Cardiac muscle cell (in vitro differentiated cells and primary cell): ENCODE results near the gene AGPAT3. TPM values are rescaled to one million over a fixed set of nuclear protein-coding genes. Genes with fewer than 3 reads are reported as not detected.

Experiments
- DNase-seq, 2 donors: peaks; one replicate each; pipeline versions ENCODE4 v3.0.0 to v3.0.0-alpha.2; 2010 to 2017; ENCODE audit warnings: low read depth in 1 of 2, low spot score in 1 of 2
- H3K27ac ChIP-seq: fragments of 200-600 bp; sonication (generic); 2 replicates; pipeline ENCODE4 v1.5.1; 2016
- H3K27me3 ChIP-seq: fragments of 200-600 bp; sonication (generic); 2 replicates; pipeline ENCODE4 v1.6.0; 2016; ENCODE audit warnings: control low read depth
- H3K36me3 ChIP-seq: fragments of 200-600 bp; sonication (generic); 2 replicates; pipeline ENCODE4 v1.5.1; 2016; ENCODE audit warnings: control low read depth
- H3K4me1 ChIP-seq: fragments of 200-600 bp; sonication (generic); 2 replicates; pipeline ENCODE4 v1.8.1; 2017; ENCODE audit warnings: low read depth, mild to moderate bottlenecking, mixed run types
- H3K4me3 ChIP-seq: fragments of 200-600 bp; sonication (generic); 2 replicates; pipeline ENCODE4 v1.5.1; 2016; ENCODE audit warnings: mild to moderate bottlenecking
- H3K9me3 ChIP-seq: fragments of 200-600 bp; sonication (generic); 2 replicates; pipeline ENCODE4 v1.5.1; 2017; ENCODE audit warnings: low read depth, mild to moderate bottlenecking, control low read depth
- polyA plus RNA-seq: library from polyadenylated mRNA; unstranded; fragments of >200 nt; fragmentation: Nextera tagmentation; extraction: Ambion mirVana; gene quantifications from 2 replicates; pipeline ENCODE4 v1.2.1, GENCODE V29; 2016
- total RNA-seq: library from RNA; depleted of rRNA; stranded (reverse); fragments of >200 nt; gene quantifications from 2 replicates; pipeline ENCODE4 v1.2.3, GENCODE V29; 2016
- TF ChIP-seq, protein P1 (sequence below): IDR thresholded peaks from 2 replicates; pipeline ENCODE4 v1.5.1; 2012; ENCODE audit warnings: low read depth, mild to moderate bottlenecking, low read length

AGPAT3 gene, protein sequence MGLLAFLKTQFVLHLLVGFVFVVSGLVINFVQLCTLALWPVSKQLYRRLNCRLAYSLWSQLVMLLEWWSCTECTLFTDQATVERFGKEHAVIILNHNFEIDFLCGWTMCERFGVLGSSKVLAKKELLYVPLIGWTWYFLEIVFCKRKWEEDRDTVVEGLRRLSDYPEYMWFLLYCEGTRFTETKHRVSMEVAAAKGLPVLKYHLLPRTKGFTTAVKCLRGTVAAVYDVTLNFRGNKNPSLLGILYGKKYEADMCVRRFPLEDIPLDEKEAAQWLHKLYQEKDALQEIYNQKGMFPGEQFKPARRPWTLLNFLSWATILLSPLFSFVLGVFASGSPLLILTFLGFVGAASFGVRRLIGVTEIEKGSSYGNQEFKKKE
- total RNA-seq (19.4 and 23.6 TPM in 2 replicates), polyA plus RNA-seq (12.4 and 20.1 TPM in 2 replicates)

DNA sequence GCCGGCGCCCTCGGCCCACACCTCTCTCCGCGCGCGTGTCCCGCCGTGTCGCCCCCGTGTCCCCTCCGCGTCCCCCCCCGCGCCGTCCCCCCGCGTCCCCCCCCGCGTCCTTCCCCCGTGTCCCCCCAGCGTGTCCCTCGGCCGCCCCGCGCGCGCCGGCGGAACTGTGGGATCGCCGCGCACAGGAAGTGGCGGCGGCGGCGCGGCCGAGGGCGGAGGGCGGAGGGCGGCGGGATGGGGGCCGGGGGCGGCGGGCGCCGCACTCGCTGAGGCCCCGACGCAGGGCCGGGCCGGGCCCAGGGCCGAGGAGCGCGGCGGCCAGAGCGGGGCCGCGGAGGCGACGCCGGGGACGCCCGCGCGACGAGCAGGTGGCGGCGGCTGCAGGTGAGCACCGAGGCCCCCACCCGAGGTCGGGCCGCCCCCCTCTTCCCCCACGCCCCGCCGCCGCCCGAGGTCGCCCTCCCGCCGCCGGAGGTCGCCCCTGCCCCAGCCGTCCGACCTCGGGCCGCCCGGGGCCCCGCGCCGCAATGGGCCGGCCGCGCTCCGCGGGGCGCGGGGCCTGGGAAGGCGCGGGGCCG is at the start of gene AGPAT3:
Gene AGPAT3 (plus strand): TSS at position 262 of the 578 bp plus-strand sequence. CDS start 94,459 bp downstream, outside the sequence.
- Histone ChIP-seq H3K9me3 (no peaks in the 10 kb centered on the region), H3K36me3 (no peaks in the 10 kb centered on the region), H3K27ac (no peak within 1 kb of the TSS), H3K4me3 (peak within 1 kb of the TSS; percentile 86), H3K27me3 (peaks cover 8% of the 10 kb centered on the region), H3K4me1 (peaks cover 8% of the 10 kb centered on the region)
- peak in 1 of 2 donors; percentile 60 for DNase-seq
- TF ChIP-seq, protein P1, sequence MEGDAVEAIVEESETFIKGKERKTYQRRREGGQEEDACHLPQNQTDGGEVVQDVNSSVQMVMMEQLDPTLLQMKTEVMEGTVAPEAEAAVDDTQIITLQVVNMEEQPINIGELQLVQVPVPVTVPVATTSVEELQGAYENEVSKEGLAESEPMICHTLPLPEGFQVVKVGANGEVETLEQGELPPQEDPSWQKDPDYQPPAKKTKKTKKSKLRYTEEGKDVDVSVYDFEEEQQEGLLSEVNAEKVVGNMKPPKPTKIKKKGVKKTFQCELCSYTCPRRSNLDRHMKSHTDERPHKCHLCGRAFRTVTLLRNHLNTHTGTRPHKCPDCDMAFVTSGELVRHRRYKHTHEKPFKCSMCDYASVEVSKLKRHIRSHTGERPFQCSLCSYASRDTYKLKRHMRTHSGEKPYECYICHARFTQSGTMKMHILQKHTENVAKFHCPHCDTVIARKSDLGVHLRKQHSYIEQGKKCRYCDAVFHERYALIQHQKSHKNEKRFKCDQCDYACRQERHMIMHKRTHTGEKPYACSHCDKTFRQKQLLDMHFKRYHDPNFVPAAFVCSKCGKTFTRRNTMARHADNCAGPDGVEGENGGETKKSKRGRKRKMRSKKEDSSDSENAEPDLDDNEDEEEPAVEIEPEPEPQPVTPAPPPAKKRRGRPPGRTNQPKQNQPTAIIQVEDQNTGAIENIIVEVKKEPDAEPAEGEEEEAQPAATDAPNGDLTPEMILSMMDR = no peak

GRCh38 chr21:43815991-43816390 is 49.0 kb upstream of the AGPAT3 start:
- DNase-seq = no peak
- H3K9me3 ChIP-seq = no peaks in the 10 kb centered on the region
- TF ChIP-seq, protein P1 = no peak
- no peak overlapping the region for H3K27ac ChIP-seq
- H3K36me3 ChIP-seq = no peaks in the 10 kb centered on the region
- H3K4me3 ChIP-seq = no peak overlapping the region
- H3K27me3 ChIP-seq = no peaks in the 10 kb centered on the region
- no peaks in the 10 kb centered on the region for H3K4me1 ChIP-seq

- Histone ChIP-seq H3K4me1 (no peaks in the 10 kb centered on the region), H3K27me3 (no peaks in the 10 kb centered on the region)
- DNase-seq = no peak
These were observed 48.4 kb upstream of the AGPAT3 start for GRCh38 chr21:43816611-43817071.

GRCh38 chr21:43817157-43818086 is 47.6 kb upstream of the AGPAT3 start:
- Histone ChIP-seq H3K27ac (no peak overlapping the region), H3K27me3 (no peaks in the 10 kb centered on the region), H3K4me1 (no peaks in the 10 kb centered on the region), H3K9me3 (no peaks in the 10 kb centered on the region), H3K4me3 (no peak overlapping the region), H3K36me3 (no peaks in the 10 kb centered on the region)
- DNase-seq = no peak
- TF ChIP-seq, protein P1 = no peak

More at GRCh38 chr21:43816611-43817071, 48.4 kb upstream of the AGPAT3 start:
- TF ChIP-seq, protein P1 = no peak
- Histone ChIP-seq H3K36me3 (no peaks in the 10 kb centered on the region), H3K9me3 (no peaks in the 10 kb centered on the region), H3K27ac (no peak overlapping the region), H3K4me3 (no peak overlapping the region)

DNA sequence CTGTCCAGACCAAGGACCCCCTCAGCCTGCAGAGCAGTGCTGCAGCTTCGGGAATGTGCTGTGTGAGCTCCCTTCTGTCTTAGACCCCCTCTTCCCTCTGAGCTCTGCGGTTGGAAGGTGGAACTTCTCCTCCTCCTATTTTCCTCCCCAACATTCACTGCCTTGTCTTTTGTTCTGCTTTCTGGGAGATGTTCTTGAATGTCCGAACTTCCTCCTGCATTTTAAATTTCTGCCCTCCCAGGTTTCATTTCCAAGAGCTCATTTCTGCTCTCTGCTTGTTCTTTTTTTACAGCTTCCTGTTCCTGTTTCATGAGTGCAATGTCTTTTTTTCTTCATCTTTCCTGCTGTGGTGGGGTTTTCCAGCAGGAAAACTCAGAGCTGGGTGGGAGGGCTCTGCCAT is 46.3 kb upstream of the AGPAT3 start:
- TF ChIP-seq, protein P1 = no peak
- Histone ChIP-seq H3K4me1 (no peaks in the 10 kb centered on the region), H3K27me3 (no peaks in the 10 kb centered on the region), H3K9me3 (no peaks in the 10 kb centered on the region), H3K4me3 (no peak overlapping the region), H3K36me3 (no peaks in the 10 kb centered on the region), H3K27ac (no peak overlapping the region)
- no peak for DNase-seq
